AG04449 (cell line): ENCODE results near the gene DOCK9.

Experiments
- CTCF ChIA-PET: fragments of 350-600 bp; formaldehyde crosslinking; extraction: SDS; loops from one replicate; lab custom pipeline; 2021; ENCODE audit warnings: antibody characterized with exemption; lab: Yijun Ruan, JAX
- POLR2A ChIA-PET: fragments of 400-600, 350-600 bp; formaldehyde crosslinking; extraction: SDS; loops from one replicate; lab custom pipeline; 2020; ENCODE audit warnings: antibody characterized with exemption, inconsistent platforms; lab: Yijun Ruan, JAX
- DNase-seq: peaks from one replicate; pipeline ENCODE4 v3.0.0-alpha.2; 2010; ENCODE audit warnings: low read depth, low spot score
- H3K4me3 ChIP-seq: 2 replicates; pipeline ENCODE4 v1.5.1; 2011; ENCODE audit warnings: low read depth, mild to moderate bottlenecking, control low read depth, low read length
- CTCF ChIP-seq: IDR thresholded peaks from one replicate; pipeline ENCODE4 v1.5.1; 2011; ENCODE audit warnings: mild to moderate bottlenecking, moderate library complexity, low read length, control low read depth, inconsistent platforms; ENCODE audit not compliant: insufficient read depth; ENCODE audit errors: missing control alignments

Gene DOCK9

GRCh38 chr13:98751367-98751782 is 226.5 kb downstream of the DOCK9 start:
- POLR2A ChIA-PET: no interaction called here
- H3K4me3 ChIP-seq: no peak overlapping the region
- TF ChIP-seq CTCF: no peak
- CTCF ChIA-PET: interaction anchor here (1.1 kb wide), 1 partner anchor 10 kb away, joined by 3 read pairs; no protein-coding TSS in a partner anchor
- no peak for DNase-seq

GRCh38 chr13:98749501-98749900 is 228.4 kb downstream of the DOCK9 start:
- no peak for TF ChIP-seq CTCF
- ChIA-PET POLR2A (no interaction called here), CTCF (no interaction called here)
- peak; percentile 19 for DNase-seq
- H3K4me3 ChIP-seq: no peak overlapping the region

- DNase-seq: no peak
- TF ChIP-seq CTCF: no peak
- H3K4me3 ChIP-seq: no peak overlapping the region
These were observed 230.9 kb downstream of the DOCK9 start for GRCh38 chr13:98746968-98747367.

More at GRCh38 chr13:98746968-98747367, 230.9 kb downstream of the DOCK9 start:
- ChIA-PET CTCF (interaction anchor here (0.8 to 1.5 kb wide), 2 partner anchors 15 to 74 kb away, joined by 3 to 4 read pairs; no protein-coding TSS in a partner anchor), POLR2A (no interaction called here)
